HepG2 (cell line): ENCODE results near the gene ZNF584. TPM values are rescaled to one million over a fixed set of nuclear protein-coding genes. Genes with fewer than 3 reads are reported as not detected.

Experiments
- ATAC-seq: fragments of 200-7000 bp; cut with Tn5 transposase; 3 replicates; pipeline ENCODE4 v1.9.1; 2020; ENCODE audit warnings: mild to moderate bottlenecking, moderate library complexity
- BruUV-seq: library from RNA; stranded (reverse); fragments of 400-500 nt; replicated peaks from 2 replicates; lab custom pipeline; 2021; lab: Mats Ljungman, UMichigan
- CTCF ChIA-PET: fragments of 300-600 bp; formaldehyde crosslinking; extraction: SDS; loops from one replicate; lab custom pipeline; 2021; ENCODE audit warnings: low total read pairs, inconsistent platforms, low intra/inter-chr PET ratio; lab: Yijun Ruan, JAX
- POLR2A ChIA-PET: fragments of 350-600 bp; sonication (Branson Sonifier 250); formaldehyde crosslinking; loops from one replicate; lab custom pipeline; 2020; ENCODE audit warnings: antibody characterized with exemption, inconsistent platforms; lab: Yijun Ruan, JAX
- DNase-seq: peaks from one replicate; pipeline ENCODE4 v3.0.0-alpha.2; 2015; ENCODE audit warnings: low spot score
- FAIRE-seq: peaks from 3 replicates; lab custom pipeline; 2011; peaks lifted over from hg19 to GRCh38; lab: Jason Lieb, UNC
- H2AFZ ChIP-seq: one replicate; pipeline ENCODE4 v1.6.1; 2011; ENCODE audit warnings: low read length, inconsistent platforms
- H3K27ac ChIP-seq: fragments of 300-600 bp; 3 replicates; pipeline ENCODE4 v1.8.0; 2011; ENCODE audit warnings: mixed run types, mild to moderate bottlenecking, mixed read lengths, low read length, inconsistent platforms; ENCODE audit not compliant: insufficient read depth; ENCODE audit errors: extremely low read length
- H3K27me3 ChIP-seq, 2 experiments: fragments of 200-600 bp in 1 of 2; 2 replicates in 1 of 2; 3 replicates in 1 of 2; pipeline versions ENCODE4 v1.6.0 to v1.8.0; 2011; ENCODE audit warnings: low read length in 2 of 2, mild to moderate bottlenecking in 2 of 2, moderate library complexity in 2 of 2, inconsistent platforms in 1 of 2; ENCODE audit not compliant: insufficient read depth in 2 of 2, control insufficient read depth in 1 of 2
- H3K36me3 ChIP-seq, 2 experiments: fragments of 200-600 bp in 1 of 2; replicated peaks in 1 of 2; 2 replicates in 1 of 2; 3 replicates in 1 of 2; pipeline versions ENCODE4 v1.5.1 to v1.8.0; 2011; ENCODE audit warnings: low read length in 2 of 2, inconsistent platforms in 1 of 2; ENCODE audit not compliant: insufficient read depth in 2 of 2, control insufficient read depth in 1 of 2
- H3K4me1 ChIP-seq: 2 replicates; pipeline ENCODE4 v1.5.1; 2012; ENCODE audit warnings: low read length, inconsistent platforms; ENCODE audit not compliant: insufficient read depth
- H3K4me2 ChIP-seq: 2 replicates; pipeline ENCODE4 v1.6.0; 2011; ENCODE audit warnings: low read depth, low read length, inconsistent platforms
- H3K4me3 ChIP-seq, 3 experiments: fragments of 200-600 bp in 1 of 3; sonication (generic), shearing (Covaris generic) in 1 of 3; replicated peaks in 1 of 3; 2 replicates each; pipeline ENCODE4 v1.5.1; 2011 to 2016; ENCODE audit warnings: low read length in 3 of 3, inconsistent platforms in 2 of 3, low read depth in 2 of 3, mild to moderate bottlenecking in 2 of 3, control low read depth in 1 of 3, mixed read lengths in 1 of 3; ENCODE audit not compliant: insufficient read depth in 1 of 3
- H3K79me2 ChIP-seq: one replicate; pipeline ENCODE4 v1.6.1; 2011; ENCODE audit warnings: low read length, inconsistent platforms; ENCODE audit not compliant: insufficient read depth
- H3K9ac ChIP-seq: 2 replicates; pipeline ENCODE4 v1.6.0; 2011; ENCODE audit warnings: mild to moderate bottlenecking, low read depth, low read length, inconsistent platforms; ENCODE audit not compliant: insufficient read depth
- H3K9me3 ChIP-seq: 2 replicates; pipeline ENCODE4 v1.5.1; 2012; ENCODE audit warnings: mild to moderate bottlenecking, low read length
- H4K20me1 ChIP-seq: 2 replicates; pipeline ENCODE4 v1.6.0; 2011; ENCODE audit warnings: inconsistent platforms, mild to moderate bottlenecking, low read length, moderate library complexity; ENCODE audit not compliant: insufficient read depth
- AHR ChIP-seq: IDR thresholded peaks from 2 replicates; pipeline ENCODE4 v1.6.1; 2018; ENCODE audit warnings: missing genetic modification reagents, missing compliant biosample characterization
- BORCS8-MEF2B ChIP-seq: sonication (generic); formaldehyde crosslinking; IDR thresholded peaks from 2 replicates; pipeline ENCODE4 v1.8.0; 2022; ENCODE audit warnings: mild to moderate bottlenecking, missing genetic modification reagents
- CHCHD3 ChIP-seq: sonication (generic); formaldehyde crosslinking; IDR thresholded peaks from 2 replicates; pipeline ENCODE4 v1.8.0; 2022; ENCODE audit warnings: mild to moderate bottlenecking, missing genetic modification reagents, moderate library complexity
- HNRNPK ChIP-seq: fragments of 200-400 bp; formaldehyde crosslinking; IDR thresholded peaks from 2 replicates; pipeline ENCODE4 v1.6.1; 2018; ENCODE audit warnings: low read length, low read depth, moderate library complexity, mild to moderate bottlenecking; ENCODE audit not compliant: poor library complexity, severe bottlenecking
- KDM1A ChIP-seq: IDR thresholded peaks from 2 replicates; pipeline ENCODE4 v1.6.1; 2016; ENCODE audit warnings: missing compliant biosample characterization
- MYNN ChIP-seq: sonication (generic); formaldehyde crosslinking; IDR thresholded peaks from 2 replicates; pipeline ENCODE4 v1.4.0; 2020; ENCODE audit warnings: mild to moderate bottlenecking, low read depth, missing genetic modification reagents
- PRMT3 ChIP-seq: sonication (generic); formaldehyde crosslinking; IDR thresholded peaks from 2 replicates; pipeline ENCODE4 v1.8.1; 2022; ENCODE audit warnings: low read depth, mild to moderate bottlenecking, moderate library complexity, missing genetic modification reagents, borderline replicate concordance
- TOE1 ChIP-seq: sonication (generic); formaldehyde crosslinking; IDR thresholded peaks from 2 replicates; pipeline ENCODE4 v1.4.0; 2020; ENCODE audit warnings: mild to moderate bottlenecking, missing genetic modification reagents
- ZEB1 ChIP-seq: IDR thresholded peaks from 2 replicates; pipeline ENCODE4 v1.6.1; 2012; ENCODE audit warnings: mild to moderate bottlenecking, low read depth, inconsistent platforms; ENCODE audit not compliant: insufficient replicate concordance
- ZNF225 ChIP-seq: sonication (generic); formaldehyde crosslinking; IDR thresholded peaks from 2 replicates; pipeline ENCODE4 v1.4.0; 2020; ENCODE audit warnings: mild to moderate bottlenecking, missing genetic modification reagents
- ZNF709 ChIP-seq: sonication (generic); formaldehyde crosslinking; IDR thresholded peaks from 2 replicates; pipeline ENCODE4 v1.5.0; 2020; ENCODE audit warnings: mild to moderate bottlenecking, missing genetic modification reagents
- in situ Hi-C: cut with HindIII; loops from 2 replicates; pipeline ENCODE4 v1.10.0; 2017; ENCODE audit warnings: low pct_unique_long_range_greater_than_20kb; ENCODE audit not compliant: extremely low pct_ligation_motif_present
- intact Hi-C: fragments of 100-400 bp; cut with micrococcal nuclease; formaldehyde crosslinking; loops from one replicate; pipeline ENCODE4 v1.10.0; 2022; ENCODE audit not compliant: unreplicated experiment
- polyA plus RNA-seq, 8 experiments: library from polyadenylated mRNA; depleted of rRNA in 3 of 8; stranded (reverse) in 7 of 8; unstranded in 1 of 8; fragments of >200 nt; fragmentation: Illumina TruSeq in 4 of 8; extraction: Trizol in 4 of 8; gene quantifications; 2 replicates each; pipeline versions ENCODE4 v1.2.1 to v1.2.3, GENCODE V29; 2011 to 2016; ENCODE audit warnings: low read depth in 4 of 8, missing spikeins in 1 of 8, mixed read lengths in 1 of 8; ENCODE audit not compliant: insufficient read depth in 1 of 8
- total RNA-seq, 5 experiments: library from RNA; depleted of rRNA; stranded (reverse); fragments of >200 nt; fragmentation: Illumina TruSeq; extraction: Trizol; gene quantifications; 2 replicates each; pipeline ENCODE4 v1.2.3, GENCODE V29; 2016; ENCODE audit warnings: low read depth in 1 of 5
- TF ChIP-seq, protein P1 (sequence below): sonication (generic); formaldehyde crosslinking; IDR thresholded peaks from 2 replicates; pipeline ENCODE4 v1.5.0; 2020; ENCODE audit warnings: mild to moderate bottlenecking, missing genetic modification reagents, moderate library complexity
- TF ChIP-seq, protein P2 (sequence below): fragments of 450-650 bp; IDR thresholded peaks from 2 replicates; pipeline ENCODE4 v1.6.1; 2016
- TF ChIP-seq, protein P3 (sequence below): sonication (generic); formaldehyde crosslinking; IDR thresholded peaks from 2 replicates; pipeline ENCODE4 v1.4.0; 2020; ENCODE audit warnings: missing genetic modification reagents, borderline replicate concordance

Gene ZNF584
- total and polyA plus RNA-seq, 2 of the 13 experiments (the other 11 are each of a cell fraction or from before 2014, with no cell fraction given) = 2.4 to 7.0 TPM

DNA sequence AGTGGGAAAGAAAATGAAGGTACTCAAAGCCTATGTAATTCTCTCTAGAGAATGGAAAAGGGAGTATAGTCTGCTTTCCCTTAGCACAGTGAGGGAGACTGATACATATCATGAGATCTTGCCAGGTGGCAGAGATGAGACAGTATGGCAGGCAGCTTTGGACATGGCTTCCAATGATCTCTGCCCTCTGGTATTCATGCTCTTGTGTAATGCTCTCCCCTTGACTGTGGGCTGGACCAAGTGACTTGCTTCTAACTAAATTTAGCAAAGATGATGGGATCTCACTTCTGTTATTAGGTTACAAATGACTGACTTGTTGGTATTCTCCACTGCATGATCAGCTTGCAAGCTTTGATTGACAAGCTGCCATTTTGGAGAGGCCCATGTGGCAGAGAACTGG lies 21.3 kb downstream of the ZNF584 start:
- intact Hi-C loops (no loop called here), in situ Hi-C loops (no loop called here)
- Histone ChIP-seq H3K4me3 (no peak overlapping the region), H3K4me1 (no peaks in the 10 kb centered on the region), H2AFZ (no peak overlapping the region), H3K27ac (no peak overlapping the region), H3K79me2 (no peaks in the 10 kb centered on the region), H3K9ac (no peak overlapping the region), H3K27me3 (no peaks in the 10 kb centered on the region), H3K4me2 (no peak overlapping the region), H3K36me3 (no peaks in the 10 kb centered on the region), H4K20me1 (no peaks in the 10 kb centered on the region), H3K9me3 (no peaks in the 10 kb centered on the region)
- ChIA-PET POLR2A (no interaction called here), CTCF (no interaction called here)
- no peak for FAIRE-seq
- TF ChIP-seq ZEB1 = no peak
- TF ChIP-seq, protein P1, sequence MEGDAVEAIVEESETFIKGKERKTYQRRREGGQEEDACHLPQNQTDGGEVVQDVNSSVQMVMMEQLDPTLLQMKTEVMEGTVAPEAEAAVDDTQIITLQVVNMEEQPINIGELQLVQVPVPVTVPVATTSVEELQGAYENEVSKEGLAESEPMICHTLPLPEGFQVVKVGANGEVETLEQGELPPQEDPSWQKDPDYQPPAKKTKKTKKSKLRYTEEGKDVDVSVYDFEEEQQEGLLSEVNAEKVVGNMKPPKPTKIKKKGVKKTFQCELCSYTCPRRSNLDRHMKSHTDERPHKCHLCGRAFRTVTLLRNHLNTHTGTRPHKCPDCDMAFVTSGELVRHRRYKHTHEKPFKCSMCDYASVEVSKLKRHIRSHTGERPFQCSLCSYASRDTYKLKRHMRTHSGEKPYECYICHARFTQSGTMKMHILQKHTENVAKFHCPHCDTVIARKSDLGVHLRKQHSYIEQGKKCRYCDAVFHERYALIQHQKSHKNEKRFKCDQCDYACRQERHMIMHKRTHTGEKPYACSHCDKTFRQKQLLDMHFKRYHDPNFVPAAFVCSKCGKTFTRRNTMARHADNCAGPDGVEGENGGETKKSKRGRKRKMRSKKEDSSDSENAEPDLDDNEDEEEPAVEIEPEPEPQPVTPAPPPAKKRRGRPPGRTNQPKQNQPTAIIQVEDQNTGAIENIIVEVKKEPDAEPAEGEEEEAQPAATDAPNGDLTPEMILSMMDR = no peak
- no peak for TF ChIP-seq MYNN (CRISPR knock-in tag)
- TF ChIP-seq, protein P2, sequence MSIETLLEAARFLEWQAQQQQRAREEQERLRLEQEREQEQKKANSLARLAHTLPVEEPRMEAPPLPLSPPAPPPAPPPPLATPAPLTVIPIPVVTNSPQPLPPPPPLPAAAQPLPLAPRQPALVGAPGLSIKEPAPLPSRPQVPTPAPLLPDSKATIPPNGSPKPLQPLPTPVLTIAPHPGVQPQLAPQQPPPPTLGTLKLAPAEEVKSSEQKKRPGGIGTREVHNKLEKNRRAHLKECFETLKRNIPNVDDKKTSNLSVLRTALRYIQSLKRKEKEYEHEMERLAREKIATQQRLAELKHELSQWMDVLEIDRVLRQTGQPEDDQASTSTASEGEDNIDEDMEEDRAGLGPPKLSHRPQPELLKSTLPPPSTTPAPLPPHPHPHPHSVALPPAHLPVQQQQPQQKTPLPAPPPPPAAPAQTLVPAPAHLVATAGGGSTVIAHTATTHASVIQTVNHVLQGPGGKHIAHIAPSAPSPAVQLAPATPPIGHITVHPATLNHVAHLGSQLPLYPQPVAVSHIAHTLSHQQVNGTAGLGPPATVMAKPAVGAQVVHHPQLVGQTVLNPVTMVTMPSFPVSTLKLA = no peak
- TF ChIP-seq, protein P3, sequence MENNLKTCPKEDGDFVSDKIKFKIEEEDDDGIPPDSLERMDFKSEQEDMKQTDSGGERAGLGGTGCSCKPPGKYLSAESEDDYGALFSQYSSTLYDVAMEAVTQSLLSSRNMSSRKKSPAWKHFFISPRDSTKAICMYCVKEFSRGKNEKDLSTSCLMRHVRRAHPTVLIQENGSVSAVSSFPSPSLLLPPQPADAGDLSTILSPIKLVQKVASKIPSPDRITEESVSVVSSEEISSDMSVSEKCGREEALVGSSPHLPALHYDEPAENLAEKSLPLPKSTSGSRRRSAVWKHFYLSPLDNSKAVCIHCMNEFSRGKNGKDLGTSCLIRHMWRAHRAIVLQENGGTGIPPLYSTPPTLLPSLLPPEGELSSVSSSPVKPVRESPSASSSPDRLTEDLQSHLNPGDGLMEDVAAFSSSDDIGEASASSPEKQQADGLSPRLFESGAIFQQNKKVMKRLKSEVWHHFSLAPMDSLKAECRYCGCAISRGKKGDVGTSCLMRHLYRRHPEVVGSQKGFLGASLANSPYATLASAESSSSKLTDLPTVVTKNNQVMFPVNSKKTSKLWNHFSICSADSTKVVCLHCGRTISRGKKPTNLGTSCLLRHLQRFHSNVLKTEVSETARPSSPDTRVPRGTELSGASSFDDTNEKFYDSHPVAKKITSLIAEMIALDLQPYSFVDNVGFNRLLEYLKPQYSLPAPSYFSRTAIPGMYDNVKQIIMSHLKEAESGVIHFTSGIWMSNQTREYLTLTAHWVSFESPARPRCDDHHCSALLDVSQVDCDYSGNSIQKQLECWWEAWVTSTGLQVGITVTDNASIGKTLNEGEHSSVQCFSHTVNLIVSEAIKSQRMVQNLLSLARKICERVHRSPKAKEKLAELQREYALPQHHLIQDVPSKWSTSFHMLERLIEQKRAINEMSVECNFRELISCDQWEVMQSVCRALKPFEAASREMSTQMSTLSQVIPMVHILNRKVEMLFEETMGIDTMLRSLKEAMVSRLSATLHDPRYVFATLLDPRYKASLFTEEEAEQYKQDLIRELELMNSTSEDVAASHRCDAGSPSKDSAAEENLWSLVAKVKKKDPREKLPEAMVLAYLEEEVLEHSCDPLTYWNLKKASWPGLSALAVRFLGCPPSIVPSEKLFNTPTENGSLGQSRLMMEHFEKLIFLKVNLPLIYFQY (CRISPR knock-in tag) = no peak
- TF ChIP-seq ZNF709 (CRISPR knock-in tag) = no peak
- no peak for TF ChIP-seq PRMT3 (CRISPR knock-in tag)
- no peak for TF ChIP-seq BORCS8-MEF2B (CRISPR knock-in tag)
- no peak for TF ChIP-seq HNRNPK
- no peak for TF ChIP-seq ZNF225 (CRISPR knock-in tag)
- no peak for TF ChIP-seq CHCHD3 (CRISPR knock-in tag)
- no peak for TF ChIP-seq KDM1A (CRISPR knock-in tag)
- no peak for TF ChIP-seq AHR (CRISPR knock-in tag)
- TF ChIP-seq TOE1 = no peak
- ATAC-seq = no peak
- DNase-seq = no peak
- BruUV-seq = no TSS peak
